Spinal cord (tissue), 10 donors: ENCODE results near the gene FOXI1. TPM values are rescaled to one million over a fixed set of nuclear protein-coding genes. Genes with fewer than 3 reads are reported as not detected.

Source experiments
- DNase-seq, 6 donors: peaks; one replicate each; pipeline versions ENCODE4 v3.0.0 to v3.0.0-alpha.2; 2013 to 2015; ENCODE audit warnings: low spot score in 6 of 6, low read depth in 4 of 6
- H3K27ac ChIP-seq: one replicate; pipeline ENCODE4 v1.5.1; 2013; ENCODE audit warnings: low read depth, low read length, control low read depth
- H3K27me3 ChIP-seq: one replicate; pipeline ENCODE4 v1.6.1; 2013; ENCODE audit warnings: low read length; ENCODE audit not compliant: control insufficient read depth, insufficient read depth
- H3K36me3 ChIP-seq: one replicate; pipeline ENCODE4 v1.6.1; 2013; ENCODE audit warnings: low read length; ENCODE audit not compliant: control insufficient read depth, insufficient read depth
- H3K4me1 ChIP-seq: one replicate; pipeline ENCODE4 v1.6.1; 2013; ENCODE audit warnings: low read length; ENCODE audit not compliant: control insufficient read depth, insufficient read depth
- H3K4me3 ChIP-seq: one replicate; pipeline ENCODE4 v1.5.1; 2013; ENCODE audit warnings: low read depth, low read length, control low read depth
- H3K9me3 ChIP-seq: one replicate; pipeline ENCODE4 v1.6.1; 2013; ENCODE audit warnings: low read length; ENCODE audit not compliant: control insufficient read depth, insufficient read depth
- WGBS: methylation state at CpG from one replicate; pipeline ENCODE4 v1.1.5; 2013; ENCODE audit warnings: missing lambda C conversion rate; ENCODE audit not compliant: insufficient coverage; 5-methylcytosine and 5-hydroxymethylcytosine counted together
- polyA plus RNA-seq, 2 donors: library from polyadenylated mRNA; unstranded; fragments of 120-200 nt; gene quantifications; one replicate each; pipeline ENCODE4 v1.2.1, GENCODE V29; 2013; ENCODE audit not compliant: insufficient read length in 2 of 2
- total RNA-seq, 2 donors: library from RNA; depleted of rRNA in 1 of 2; stranded (reverse); fragments of 120-200 nt in 1 of 2; fragments of >200 nt in 1 of 2; gene quantifications; one replicate each; pipeline versions ENCODE4 v1.2.3 to v1.2.4, GENCODE V29; 2013 to 2014
- donor health status: healthy.

The FOXI1 gene
- total and polyA plus RNA-seq, 4 donors: 0.08 TPM; not detected in 3

DNA sequence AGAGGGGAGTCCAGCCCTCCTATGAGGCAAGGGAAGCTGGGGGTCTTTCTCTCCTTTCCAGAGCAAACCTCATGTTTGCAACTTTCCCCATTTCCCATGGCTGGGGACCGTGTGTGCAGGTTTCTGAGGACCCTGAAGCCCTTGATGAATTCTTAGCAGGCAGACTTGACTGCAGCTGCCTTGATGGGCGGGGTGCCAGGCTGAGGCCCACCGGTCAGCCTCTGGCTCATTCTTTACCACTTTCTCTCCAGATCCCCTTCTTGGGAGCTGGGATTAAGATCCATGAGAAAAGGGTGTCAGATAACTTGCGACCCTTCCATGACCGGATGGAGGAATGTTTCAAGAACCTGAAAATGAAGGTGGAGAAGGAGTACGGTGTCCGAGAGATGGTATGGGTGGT, 30.0 kb upstream of the FOXI1 start:
- no peak for DNase-seq
- Histone ChIP-seq H3K9me3 (no peaks in the 10 kb centered on the region), H3K36me3 (no peaks in the 10 kb centered on the region), H3K4me3 (no peak overlapping the region), H3K27me3 (no peaks in the 10 kb centered on the region), H3K27ac (no peak overlapping the region), H3K4me1 (peaks cover 4% of the 10 kb centered on the region)
- 83% methylated on average over 4 of the region's 7 CpGs for WGBS

GRCh38 chr5:170076211-170076610, 29.5 kb upstream of the FOXI1 start:
- WGBS: 100% methylated on average over 1 of the region's 1 CpG
- H3K9me3 ChIP-seq: no peaks in the 10 kb centered on the region
- H3K27ac ChIP-seq: no peak overlapping the region
- no peaks in the 10 kb centered on the region for H3K27me3 ChIP-seq
- H3K4me3 ChIP-seq: no peak overlapping the region
- H3K36me3 ChIP-seq: no peaks in the 10 kb centered on the region
- H3K4me1 ChIP-seq: peaks cover 4% of the 10 kb centered on the region
- DNase-seq: no peak

- H3K27me3 ChIP-seq: no peaks in the 10 kb centered on the region
- no peak overlapping the region for H3K27ac ChIP-seq
- no peaks in the 10 kb centered on the region for H3K9me3 ChIP-seq
- no peak overlapping the region for H3K4me3 ChIP-seq
- H3K36me3 ChIP-seq: no peaks in the 10 kb centered on the region
- peaks cover 4% of the 10 kb centered on the region for H3K4me1 ChIP-seq
- DNase-seq: no peak
Observed at GRCh38 chr5:170076739-170077138, 29.0 kb upstream of the FOXI1 start.

- H3K9me3 ChIP-seq: no peaks in the 10 kb centered on the region
- H3K4me1 ChIP-seq: peaks cover 4% of the 10 kb centered on the region
- DNase-seq: no peak
- no peaks in the 10 kb centered on the region for H3K27me3 ChIP-seq
- no peaks in the 10 kb centered on the region for H3K36me3 ChIP-seq
- H3K27ac ChIP-seq: no peak overlapping the region
- no peak overlapping the region for H3K4me3 ChIP-seq
- 96% methylated on average over 3 of the region's 5 CpGs for WGBS
Observed at GRCh38 chr5:170077526-170077925, 28.2 kb upstream of the FOXI1 start.

GRCh38 chr5:170078458-170078857, 27.2 kb upstream of the FOXI1 start:
- Histone ChIP-seq H3K4me1 (peaks cover 4% of the 10 kb centered on the region), H3K27ac (no peak overlapping the region), H3K4me3 (no peak overlapping the region), H3K36me3 (no peaks in the 10 kb centered on the region), H3K9me3 (no peaks in the 10 kb centered on the region), H3K27me3 (no peaks in the 10 kb centered on the region)
- WGBS: 94% methylated on average over 2 of the region's 3 CpGs
- no peak for DNase-seq

- H3K27ac ChIP-seq: no peak overlapping the region
- H3K4me1 ChIP-seq: peaks cover 4% of the 10 kb centered on the region
- 88% methylated on average over 13 of the region's 13 CpGs for WGBS
- no peaks in the 10 kb centered on the region for H3K9me3 ChIP-seq
- no peak for DNase-seq
- no peaks in the 10 kb centered on the region for H3K36me3 ChIP-seq
- H3K27me3 ChIP-seq: no peaks in the 10 kb centered on the region
- no peak overlapping the region for H3K4me3 ChIP-seq
Observed at GRCh38 chr5:170078931-170079330, 26.8 kb upstream of the FOXI1 start.

- DNase-seq: no peak
- no peak overlapping the region for H3K27ac ChIP-seq
- H3K9me3 ChIP-seq: no peaks in the 10 kb centered on the region
- H3K27me3 ChIP-seq: no peaks in the 10 kb centered on the region
- no peak overlapping the region for H3K4me3 ChIP-seq
- no peaks in the 10 kb centered on the region for H3K36me3 ChIP-seq
- H3K4me1 ChIP-seq: peaks cover 4% of the 10 kb centered on the region
- no CpG with 5 or more reads among the region's 1 CpG for WGBS
Observed at GRCh38 chr5:170080217-170080616, 25.5 kb upstream of the FOXI1 start.

GRCh38 chr5:170080786-170081445, 24.8 kb upstream of the FOXI1 start:
- no peaks in the 10 kb centered on the region for H3K4me1 ChIP-seq
- no peaks in the 10 kb centered on the region for H3K9me3 ChIP-seq
- no peaks in the 10 kb centered on the region for H3K27me3 ChIP-seq
- no peaks in the 10 kb centered on the region for H3K36me3 ChIP-seq
- H3K4me3 ChIP-seq: no peak overlapping the region
- no peak overlapping the region for H3K27ac ChIP-seq
- no peak for DNase-seq
- WGBS: 62% methylated on average over 6 of the region's 8 CpGs

DNA sequence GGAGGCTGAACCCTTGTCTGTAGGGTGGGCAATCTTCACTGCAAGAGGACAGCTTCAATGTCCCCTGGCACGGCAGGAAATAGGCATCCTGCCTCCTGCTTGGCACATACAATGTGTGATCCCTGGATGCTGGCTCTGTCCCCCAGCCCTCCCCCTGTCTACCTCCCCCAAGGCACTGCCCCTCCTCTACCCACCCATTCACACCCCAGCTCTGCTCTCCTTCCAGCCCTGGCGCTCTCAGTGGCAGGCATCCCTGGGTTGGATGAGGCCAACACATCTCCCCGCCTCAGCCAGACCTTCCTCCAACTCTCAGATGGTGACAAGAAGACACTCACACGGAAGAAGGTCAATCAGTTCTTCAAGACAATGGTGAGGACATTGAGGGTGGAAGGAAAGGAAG, 24.1 kb upstream of the FOXI1 start:
- H3K9me3 ChIP-seq: no peaks in the 10 kb centered on the region
- H3K27me3 ChIP-seq: no peaks in the 10 kb centered on the region
- no peaks in the 10 kb centered on the region for H3K36me3 ChIP-seq
- DNase-seq: no peak
- no peaks in the 10 kb centered on the region for H3K4me1 ChIP-seq
- no peak overlapping the region for H3K27ac ChIP-seq
- H3K4me3 ChIP-seq: no peak overlapping the region
- 73% methylated on average over 1 of the region's 4 CpGs for WGBS

- no peak for DNase-seq
- Histone ChIP-seq H3K9me3 (no peaks in the 10 kb centered on the region), H3K4me1 (no peaks in the 10 kb centered on the region), H3K4me3 (no peak overlapping the region), H3K27ac (no peak overlapping the region), H3K27me3 (no peaks in the 10 kb centered on the region), H3K36me3 (no peaks in the 10 kb centered on the region)
- 98% methylated on average over 6 of the region's 7 CpGs for WGBS
Observed at GRCh38 chr5:170082701-170083100, 23.0 kb upstream of the FOXI1 start.
